Measurements from ENCODE around the gene GJC2. TPM values are rescaled to one million over a fixed set of nuclear protein-coding genes. Genes with fewer than 3 reads are reported as not detected.

Gene GJC2
- total RNA-seq, 1 donor from 2014 or later: 2.6 TPM

DNA sequence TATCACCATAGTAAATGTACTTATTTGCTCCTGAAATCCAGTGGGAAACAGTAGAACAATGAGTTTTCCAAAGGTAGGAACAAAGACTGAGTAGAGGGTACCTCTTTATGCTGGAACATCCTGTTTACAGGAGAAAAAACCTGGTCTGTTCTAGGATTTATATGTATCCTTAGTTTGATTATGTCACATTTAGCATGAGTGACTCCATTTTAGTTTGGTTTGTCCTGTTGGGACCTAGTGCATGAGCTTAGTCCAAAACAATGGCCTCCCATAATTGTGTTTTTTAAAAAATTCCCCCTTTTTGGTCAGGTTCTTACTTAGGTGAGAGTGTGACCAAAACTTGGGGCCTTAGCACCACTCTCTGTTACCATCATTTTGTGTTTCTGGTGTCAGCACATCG lies 37.1 kb upstream of the GJC2 start:
- DNase-seq (ENCODE audit: low spot score): no peak

DNA sequence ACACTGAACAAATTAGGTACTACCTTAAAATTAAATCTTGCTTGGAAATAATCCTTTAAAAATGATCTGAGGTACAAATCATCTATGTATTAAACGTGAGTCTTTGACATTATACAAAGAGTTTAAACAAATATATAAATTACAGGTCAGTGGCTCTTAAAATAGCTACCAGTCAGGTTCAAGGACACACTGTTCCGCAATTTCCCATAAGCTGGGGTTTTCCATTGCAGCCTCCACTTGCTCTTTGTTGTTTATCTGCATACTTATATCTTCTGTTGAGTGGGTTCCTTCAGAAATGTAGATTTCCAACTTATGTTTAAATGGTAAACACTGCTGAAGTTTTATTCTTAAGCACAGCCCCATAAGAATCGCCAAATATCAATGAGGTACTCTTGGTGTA lies 34.9 kb upstream of the GJC2 start:
- DNase-seq (ENCODE audit: low spot score): no peak

DNA sequence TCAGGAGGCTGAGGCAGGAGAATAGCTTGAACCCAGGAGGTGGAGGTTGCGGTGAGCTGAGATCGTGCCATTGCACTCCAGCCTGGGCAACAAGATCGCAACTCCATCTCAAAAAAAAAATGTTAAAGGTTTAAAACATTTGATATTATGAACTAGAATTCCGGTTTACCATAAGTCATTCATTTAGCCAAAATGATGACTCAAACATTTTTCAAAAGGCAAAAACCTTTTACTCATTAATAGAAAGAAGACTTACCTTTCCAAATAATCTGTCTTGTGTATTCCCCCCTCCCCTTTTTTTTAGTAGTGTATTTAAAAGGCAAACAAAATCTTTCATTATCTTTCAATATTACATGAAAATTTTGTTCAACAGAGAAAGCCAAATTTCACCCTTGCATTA lies 32.4 kb upstream of the GJC2 start:
- DNase-seq (ENCODE audit: low spot score): no peak

DNA sequence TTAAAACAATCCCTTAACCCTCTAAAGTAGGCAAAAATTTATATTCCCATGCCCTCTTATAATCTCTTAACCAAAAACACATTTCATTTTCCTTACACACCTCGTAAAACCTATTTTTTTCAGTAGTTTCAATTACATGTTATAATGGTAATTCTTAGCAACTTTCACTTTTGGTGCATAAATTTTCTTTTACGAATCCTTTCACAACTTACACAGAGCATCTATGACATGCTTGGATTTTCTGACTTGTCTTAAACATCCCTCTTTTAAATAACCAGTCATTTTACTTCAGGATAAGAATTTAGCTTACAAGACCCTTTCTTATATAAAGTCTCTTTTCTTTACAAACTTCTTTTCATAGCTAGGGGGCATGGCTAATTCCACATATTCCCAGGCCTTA lies 31.7 kb upstream of the GJC2 start:
- DNase-seq (ENCODE audit: low spot score): no peak

DNA sequence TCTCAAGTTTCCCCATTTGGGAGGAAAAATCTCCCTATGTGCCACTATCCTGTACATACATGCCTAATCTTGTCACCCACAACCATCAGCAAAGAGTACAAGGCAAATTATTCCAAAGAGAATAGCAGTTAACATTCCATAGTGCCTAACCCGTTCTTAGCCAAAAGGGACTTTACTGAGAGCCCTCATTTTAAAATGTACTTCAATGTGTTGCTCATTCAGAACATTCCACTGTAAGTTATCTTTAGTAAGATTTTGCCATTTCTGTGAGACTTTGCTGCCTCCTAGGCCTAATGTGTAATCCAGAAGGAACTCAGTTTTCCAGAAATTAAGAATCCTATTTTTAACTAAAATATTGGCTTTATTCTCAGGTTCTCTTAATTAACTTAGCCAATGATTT lies 29.4 kb upstream of the GJC2 start:
- no peak for DNase-seq (ENCODE audit: low spot score)

DNA sequence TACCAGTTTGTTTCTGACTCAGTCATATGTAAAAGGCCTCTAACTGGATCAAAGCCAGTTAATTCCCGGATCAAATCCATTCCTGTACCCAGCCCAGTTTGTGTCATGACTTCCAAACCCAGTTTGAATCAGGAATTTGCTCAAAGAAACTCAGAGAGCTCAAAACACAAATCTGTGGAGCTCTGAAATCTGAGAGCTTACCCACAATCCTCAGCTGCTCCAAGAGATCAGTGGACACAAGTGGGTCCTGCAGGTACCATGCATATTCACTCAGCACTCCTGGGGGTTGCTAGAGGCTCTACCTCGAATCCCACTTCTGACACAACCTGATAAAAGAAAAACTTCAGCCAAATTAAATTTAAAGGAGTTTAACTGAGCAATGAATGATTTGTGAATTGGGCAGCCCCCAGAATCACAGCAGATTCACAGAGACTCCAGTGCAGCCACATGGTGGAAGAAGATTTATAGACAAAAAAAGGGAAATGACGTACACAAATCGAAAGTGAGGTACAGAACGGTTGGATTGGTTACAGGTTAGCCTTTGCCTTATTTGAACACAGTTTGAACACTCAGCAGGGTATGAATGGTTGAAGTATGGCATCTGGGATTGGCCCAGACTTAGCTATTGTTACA lies 28.8 kb upstream of the GJC2 start:
- DNase-seq (ENCODE audit: low spot score): peak; percentile 24

DNA sequence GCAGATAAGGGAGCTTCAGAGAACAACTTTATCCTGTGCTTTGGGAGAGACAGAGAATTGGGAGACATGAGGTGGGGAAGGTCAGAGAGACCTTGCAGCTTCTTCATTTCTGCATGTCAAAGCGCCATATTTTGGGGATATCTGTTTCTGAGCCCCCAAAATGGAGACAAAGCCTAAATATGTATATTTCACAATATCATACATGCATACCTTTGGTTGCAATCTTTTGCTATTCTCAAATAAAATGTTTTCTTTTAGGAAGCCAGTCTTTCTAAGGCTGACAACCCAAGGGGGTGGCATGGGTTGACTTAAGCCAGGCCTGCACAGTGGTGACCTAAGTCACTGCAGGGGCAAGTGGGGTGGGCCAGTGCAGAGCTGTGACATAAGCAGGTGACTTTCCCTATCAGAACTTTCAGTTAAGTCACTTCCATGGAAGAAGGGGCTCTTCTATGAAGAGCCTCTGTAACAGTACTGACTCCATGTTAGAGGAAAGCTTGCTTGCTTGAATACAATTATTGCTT lies 26.7 kb upstream of the GJC2 start:
- DNase-seq (ENCODE audit: low spot score): peak; percentile 11

DNA sequence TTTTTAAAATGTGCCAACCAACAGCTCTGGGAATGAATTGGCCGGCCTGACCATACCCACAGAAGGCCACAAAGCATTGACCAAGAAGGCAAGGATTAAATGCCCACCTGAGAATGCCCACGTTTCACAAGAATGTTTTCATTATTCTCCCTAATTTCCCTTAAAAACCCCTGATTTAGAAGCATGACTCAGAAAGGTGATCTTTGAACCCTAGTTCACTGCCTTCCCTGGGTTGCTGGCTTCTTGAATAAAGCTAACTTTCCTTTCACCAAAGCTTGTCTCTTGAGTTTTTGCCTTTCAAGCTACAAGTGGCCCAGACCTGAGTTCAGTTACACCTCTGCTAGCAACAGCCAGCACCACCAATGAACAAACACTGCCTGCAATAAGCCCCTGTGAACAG lies 26.2 kb upstream of the GJC2 start:
- peak; percentile 1 for DNase-seq (ENCODE audit: low spot score)

DNA sequence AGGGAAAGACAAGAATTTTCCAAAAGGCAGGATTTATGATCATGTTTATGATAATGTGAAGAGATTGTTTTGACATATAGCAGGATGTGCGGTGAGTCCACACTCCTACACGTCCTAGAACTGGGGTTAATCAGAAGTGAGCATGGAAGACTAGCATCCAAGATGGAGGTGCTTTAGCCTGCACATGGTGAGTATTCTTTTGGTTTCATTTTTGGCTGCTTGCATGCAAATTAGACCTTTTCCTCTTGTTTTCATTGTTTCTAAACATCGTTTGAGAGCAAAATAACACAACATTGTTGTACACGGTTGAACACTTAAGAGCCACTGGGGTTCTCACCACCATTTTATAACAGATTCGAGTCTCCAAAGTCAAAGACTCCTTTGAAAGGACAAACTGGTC lies 24.5 kb upstream of the GJC2 start:
- no peak for DNase-seq (ENCODE audit: low spot score)

DNA sequence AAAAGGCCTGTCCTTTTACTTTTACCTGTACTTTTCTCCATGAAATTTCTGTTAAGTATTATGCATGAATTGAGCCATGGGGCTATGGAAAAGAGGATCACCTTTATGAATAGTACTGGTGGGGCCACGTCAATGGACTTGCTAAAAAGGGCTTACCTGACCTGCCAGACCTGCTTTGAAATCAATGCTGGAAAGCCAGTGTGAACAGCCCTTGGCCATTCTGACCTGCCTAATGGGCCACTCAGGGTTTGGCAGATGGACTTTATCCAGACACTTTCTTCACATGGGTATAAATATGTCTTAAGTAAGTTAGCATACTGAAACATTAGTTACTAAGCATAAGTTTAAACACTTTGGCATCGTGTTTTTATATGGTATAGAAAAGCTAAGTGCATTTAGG lies 18.0 kb upstream of the GJC2 start:
- peak; percentile 30 for DNase-seq (ENCODE audit: low spot score)

DNA sequence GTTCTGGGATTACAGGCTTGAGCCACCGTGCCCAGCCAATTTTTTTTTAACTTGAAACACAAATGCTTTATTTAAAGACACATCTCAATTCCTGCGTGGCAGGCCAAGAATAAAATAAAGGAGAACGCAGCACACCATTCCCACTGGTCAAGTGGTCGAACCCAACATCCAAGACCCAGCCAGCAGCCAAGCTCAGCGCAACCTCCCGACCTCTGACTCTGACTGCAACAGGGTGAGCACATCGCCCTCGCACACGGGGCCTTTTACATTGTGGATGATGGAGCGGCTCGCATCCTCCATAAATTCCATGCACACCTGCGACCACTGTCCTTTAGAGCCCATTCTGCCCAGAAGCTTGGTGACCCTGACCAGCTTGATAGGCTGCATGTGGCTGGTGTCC lies 15.1 kb upstream of the GJC2 start:
- DNase-seq (ENCODE audit: low spot score): peak; percentile 72

DNA sequence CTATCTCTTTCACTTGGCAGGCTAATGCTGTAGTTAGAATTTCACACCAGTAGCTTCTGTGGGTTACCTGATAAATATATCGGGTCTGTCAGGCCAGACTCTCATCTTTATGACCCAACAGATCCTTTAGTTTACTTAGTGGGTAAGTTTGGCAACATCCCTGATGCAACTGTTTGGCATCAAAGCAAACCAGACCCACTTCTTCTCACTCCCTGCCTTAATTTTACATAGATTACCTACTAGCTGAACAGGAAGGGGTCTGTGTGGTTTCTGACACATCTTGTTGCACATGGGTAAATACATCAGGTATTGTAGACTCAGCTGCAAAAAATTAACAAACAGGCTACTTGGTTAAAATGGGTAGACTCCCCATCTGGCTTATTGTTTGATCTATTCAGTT lies 12.8 kb upstream of the GJC2 start:
- no peak for DNase-seq (ENCODE audit: low spot score)

DNA sequence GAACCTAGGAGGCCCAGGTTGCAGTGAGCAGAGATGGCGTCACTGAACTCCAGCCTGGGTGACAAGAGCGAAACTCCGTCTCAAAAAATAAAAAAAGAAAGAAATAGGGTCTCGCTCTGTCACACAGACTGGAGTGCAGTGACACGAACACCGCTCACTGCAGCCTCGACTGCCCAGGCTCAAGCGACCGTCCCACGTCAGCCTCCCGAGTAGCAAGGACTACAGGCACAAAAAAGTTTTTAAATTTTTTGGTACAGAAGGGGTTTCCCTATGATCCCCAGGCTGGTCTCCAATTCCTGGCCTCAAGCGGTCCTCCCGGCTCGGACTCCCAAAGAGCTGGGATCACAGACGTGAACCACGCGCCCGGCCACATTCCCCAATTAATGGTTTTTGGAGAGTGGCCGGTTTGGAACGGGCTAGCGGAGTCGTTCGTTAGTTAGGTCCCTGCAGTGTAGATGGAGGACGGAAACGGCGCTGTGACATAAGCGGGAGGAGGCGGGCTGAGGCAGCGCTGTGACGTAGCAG lies 10.3 kb upstream of the GJC2 start:
- no peak for DNase-seq (ENCODE audit: low spot score)

DNA sequence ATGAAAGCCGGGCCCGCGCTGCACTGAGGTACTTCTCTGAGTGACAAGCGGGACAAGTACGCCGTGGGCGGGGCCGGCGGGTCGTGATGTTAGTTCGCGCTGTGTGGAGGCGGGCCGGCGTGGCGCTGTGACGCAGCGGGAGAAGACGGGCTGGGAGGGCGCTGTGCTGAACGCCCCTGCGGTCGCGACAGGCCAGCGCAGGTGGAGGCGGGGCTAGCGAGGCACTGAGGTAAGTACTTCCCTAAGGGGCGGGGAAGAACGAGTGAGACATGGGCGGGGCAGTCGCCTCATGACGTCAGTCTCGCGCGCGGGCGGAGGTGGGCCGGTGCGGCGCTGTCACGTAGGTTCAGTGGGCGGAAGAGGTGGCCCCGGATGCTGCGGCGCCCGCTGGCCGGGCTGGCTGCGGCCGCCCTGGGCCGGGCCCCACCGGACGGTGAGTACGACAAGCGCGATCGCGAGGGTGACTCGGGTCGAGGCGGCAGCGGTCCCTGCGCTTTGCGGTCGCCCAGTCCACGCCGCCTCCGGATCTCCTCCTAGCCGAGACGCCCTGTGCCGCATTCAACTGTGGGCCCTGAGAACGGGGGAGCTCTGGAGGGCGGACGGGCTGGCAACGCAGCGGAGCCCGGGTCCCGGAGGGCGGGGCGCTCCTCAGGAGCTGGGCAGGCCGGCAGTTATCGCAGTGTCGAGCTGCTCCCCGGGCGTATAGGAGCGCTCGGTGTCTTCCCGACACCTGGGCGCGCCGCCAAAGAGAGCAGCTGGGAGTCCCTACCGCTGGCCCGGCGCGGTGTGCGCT lies 9.6 kb upstream of the GJC2 start, which contains the start of gene GUK1:
TSS of gene GUK1 (plus strand) at position 349 of the 793 bp plus-strand sequence. CDS start at position 373, 24 bp downstream.
- peak; percentile 100 for DNase-seq (ENCODE audit: low spot score)

DNA sequence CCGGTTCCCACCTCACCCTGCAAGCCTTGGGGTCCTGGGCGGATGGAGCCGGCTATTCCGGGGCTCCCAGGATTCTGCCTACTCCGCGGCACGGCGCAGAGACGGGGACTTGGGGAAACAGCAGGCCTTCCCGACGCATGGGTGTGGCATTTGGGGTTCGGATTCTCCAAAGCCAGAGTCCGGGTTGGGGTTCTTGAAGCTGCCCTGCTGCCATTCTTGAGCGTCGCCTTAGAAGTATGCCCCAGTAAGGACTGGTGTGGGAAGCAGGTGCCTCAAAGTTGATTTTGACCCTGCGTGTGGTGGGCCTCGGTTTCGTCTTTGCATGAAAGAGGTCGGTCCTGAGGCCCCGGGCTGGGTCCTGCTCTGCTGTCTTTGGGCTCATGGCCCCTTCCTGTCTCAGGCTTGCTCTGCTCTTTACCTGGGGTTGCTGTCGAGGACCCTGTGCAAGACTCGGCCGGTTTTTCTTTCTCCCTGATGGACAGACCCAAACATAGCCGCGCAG lies 9.0 kb upstream of the GJC2 start:
- DNase-seq (ENCODE audit: low spot score): no peak

DNA sequence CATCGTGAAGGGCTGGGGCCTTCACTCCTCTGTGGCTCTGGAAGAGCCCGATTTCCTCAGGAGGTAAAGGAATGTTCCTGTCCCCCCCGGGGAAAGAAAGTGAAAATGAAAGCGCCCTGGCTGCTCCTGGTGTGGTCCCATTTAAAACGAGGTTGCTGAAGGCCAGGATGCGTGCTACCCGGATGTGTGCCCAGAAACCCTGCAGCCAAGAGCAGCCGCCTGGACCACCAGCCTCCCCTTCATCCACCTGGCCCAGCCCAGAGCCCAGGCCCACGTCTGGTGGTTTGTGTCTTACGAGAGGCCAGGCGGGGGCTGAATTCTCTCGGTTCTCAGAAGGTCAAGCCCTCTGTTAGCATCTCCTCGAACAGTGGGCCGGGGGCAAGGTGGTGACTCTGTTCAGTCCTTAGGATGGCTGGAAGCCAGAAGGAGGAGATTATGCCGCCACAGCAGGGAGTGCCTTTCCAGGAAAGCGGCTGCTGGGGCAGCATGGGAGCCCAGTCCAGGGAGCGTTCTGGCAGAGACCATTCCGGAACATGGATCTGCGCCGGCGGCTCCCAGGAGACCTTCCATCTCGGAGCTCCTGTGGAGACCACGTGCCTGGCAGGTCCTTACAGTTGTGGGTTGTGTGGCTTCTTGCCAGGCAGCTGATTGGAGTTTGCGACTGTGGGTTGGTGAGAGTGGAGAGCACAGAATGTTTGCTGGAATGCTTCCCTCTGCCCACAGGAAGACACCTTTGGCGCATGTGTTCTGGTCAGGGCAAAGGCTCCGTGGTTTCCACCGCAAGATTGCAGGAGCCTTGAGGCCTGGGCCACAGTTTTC lies 8.3 kb upstream of the GJC2 start:
- DNase-seq (ENCODE audit: low spot score): peak; percentile 90

DNA sequence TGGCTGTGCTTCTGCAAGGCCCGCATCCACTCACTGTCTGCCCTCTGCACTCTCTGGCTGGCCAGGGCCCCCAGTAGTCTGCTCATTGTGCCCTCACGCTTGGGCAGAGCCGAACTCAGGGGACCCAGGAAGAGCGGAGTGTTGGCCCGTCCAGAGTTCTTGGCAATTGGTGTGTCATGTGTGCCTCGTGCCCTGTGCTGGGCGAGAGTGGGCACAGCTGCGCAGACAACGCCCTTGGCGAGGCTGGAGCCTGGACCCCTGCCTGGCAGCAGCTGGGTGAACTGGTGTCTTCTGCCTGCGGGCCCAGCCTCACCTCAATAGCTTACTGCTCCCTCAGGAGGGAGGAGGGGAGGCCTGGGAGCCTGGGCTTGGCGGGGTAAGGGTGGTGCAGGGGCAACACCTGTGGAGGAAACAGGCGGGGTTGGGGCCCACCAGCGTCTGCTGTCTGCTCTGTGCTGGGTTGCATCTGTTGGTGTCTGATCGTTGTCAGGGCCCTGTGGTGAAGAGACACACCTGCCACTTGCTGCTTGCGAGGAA lies 7.5 kb upstream of the GJC2 start:
- DNase-seq (ENCODE audit: low spot score): peak; percentile 88

DNA sequence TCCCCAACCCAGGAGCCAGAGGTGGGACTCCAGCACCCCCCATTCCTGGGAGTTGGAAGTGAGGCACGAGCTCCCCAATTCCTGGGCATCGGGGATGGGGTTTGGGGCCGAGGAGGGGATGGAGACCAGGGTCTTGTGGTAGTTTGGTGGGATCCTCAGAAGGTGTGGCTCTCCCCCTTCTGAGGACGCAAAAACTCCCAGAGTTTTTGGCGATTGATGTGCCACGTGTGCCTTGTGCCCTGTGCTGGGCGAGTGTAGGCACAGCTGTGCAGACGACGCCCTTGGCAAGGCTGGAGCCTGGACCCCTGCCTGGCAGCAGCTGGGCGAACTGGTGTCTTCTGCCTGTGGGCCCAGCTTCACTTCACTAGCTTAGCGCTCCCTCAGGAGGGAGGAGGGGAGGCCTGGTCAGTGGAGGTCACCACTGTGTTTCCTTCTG lies 7.0 kb upstream of the GJC2 start:
- DNase-seq (ENCODE audit: low spot score): no peak

DNA sequence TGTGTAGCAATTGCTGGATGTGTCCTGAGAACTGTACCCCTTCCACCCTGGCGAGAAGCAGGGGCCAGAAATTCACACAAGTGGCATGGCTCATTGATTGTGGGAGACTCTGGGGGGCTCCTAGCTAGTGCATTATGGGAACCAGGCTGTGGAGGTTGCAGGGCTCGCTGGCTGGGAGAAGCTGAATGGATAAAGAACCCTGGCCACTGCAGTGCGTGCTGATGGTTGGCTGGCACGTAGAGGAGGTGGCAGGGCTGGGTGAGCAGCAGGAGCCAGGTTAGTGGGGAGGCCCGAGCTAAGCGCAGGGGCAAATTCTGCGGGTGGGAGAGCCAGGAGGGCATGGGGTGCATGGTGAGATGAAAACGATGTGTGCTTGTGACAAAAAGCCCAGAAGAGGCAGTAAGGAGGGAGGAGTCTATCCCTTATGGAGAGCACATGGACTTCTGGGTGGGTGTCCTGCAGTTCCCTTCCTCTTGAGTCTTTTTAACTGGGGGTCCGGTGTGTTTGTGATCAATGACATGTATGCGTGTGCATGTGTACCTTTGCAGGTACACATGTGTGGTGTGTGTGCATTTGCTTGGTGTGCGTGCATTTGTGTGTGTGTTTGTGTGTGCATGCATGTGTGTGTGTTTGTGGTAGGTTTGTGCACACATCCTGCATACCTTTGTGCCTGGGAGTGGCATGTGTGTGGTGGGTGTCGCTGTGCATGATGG lies 6.1 kb upstream of the GJC2 start:
- DNase-seq (ENCODE audit: low spot score): no peak

Measured in mesenteric fat pad (tissue), 1 donor.